ENCODE results near the gene TFF1. TPM values are rescaled to one million over a fixed set of nuclear protein-coding genes. Genes with fewer than 3 reads are reported as not detected.

TFF1 gene
- polyA plus RNA-seq, 1 donor from 2014 or later = not detected

GRCh38 chr21:42352441-42353095 is 13.8 kb downstream of the TFF1 start:
- H3K4me3 Mint-ChIP-seq = no peak overlapping the region
- peaks cover 31% of the 10 kb centered on the region for H3K27me3 Mint-ChIP-seq
- H3K4me1 Mint-ChIP-seq = peaks cover 0 to 1% (median 0%) of the 10 kb centered on the region in 3 donors
- H3K27ac Mint-ChIP-seq = no peak overlapping the region
- H3K9me3 Mint-ChIP-seq = peaks cover 3 to 34% (median 7%) of the 10 kb centered on the region in 3 donors
- peaks cover 3% of the 10 kb centered on the region for H3K36me3 Mint-ChIP-seq

GRCh38 chr21:42351626-42352440 is 14.5 kb downstream of the TFF1 start:
- Mint-ChIP-seq H3K9me3 (peaks cover 3 to 27% (median 7%) of the 10 kb centered on the region in 3 donors), H3K4me3 (no peak overlapping the region), H3K27me3 (peaks cover 27% of the 10 kb centered on the region), H3K27ac (no peak overlapping the region), H3K36me3 (peaks cover 3% of the 10 kb centered on the region), H3K4me1 (peaks cover 0 to 1% (median 0%) of the 10 kb centered on the region in 3 donors)

GRCh38 chr21:42350927-42351426 is 15.4 kb downstream of the TFF1 start, which contains the start of gene TFF2:
Gene TFF2, minus strand, starts transcription at chr21:42350994. Its CDS starts 37 bp downstream, at chr21:42350957.
- Mint-ChIP-seq H3K27ac (no peak within 1 kb of the TSS), H3K36me3 (peaks cover 3% of the 10 kb centered on the region), H3K27me3 (peaks cover 22% of the 10 kb centered on the region)

GRCh38 chr21:42350318-42350910 is 15.9 kb downstream of the TFF1 start:
- peaks cover 3 to 22% (median 7%) of the 10 kb centered on the region in 3 donors for H3K9me3 Mint-ChIP-seq
- H3K27me3 Mint-ChIP-seq = peaks cover 23% of the 10 kb centered on the region
- H3K36me3 Mint-ChIP-seq = peaks cover 3% of the 10 kb centered on the region
- no peak overlapping the region for H3K4me3 Mint-ChIP-seq
- peaks cover 0 to 1% (median 0%) of the 10 kb centered on the region in 3 donors for H3K4me1 Mint-ChIP-seq
- H3K27ac Mint-ChIP-seq = no peak overlapping the region

More at GRCh38 chr21:42350927-42351426, 15.4 kb downstream of the TFF1 start, which contains the start of gene TFF2:
- Mint-ChIP-seq H3K4me3 (peak within 1 kb of the TSS in 1 of 4 donors; percentile 61), H3K4me1 (peaks cover 0 to 1% (median 0%) of the 10 kb centered on the region in 3 donors), H3K9me3 (peaks cover 3 to 27% (median 7%) of the 10 kb centered on the region in 3 donors)

GRCh38 chr21:42349420-42350317 is 16.7 kb downstream of the TFF1 start:
- peaks cover 22% of the 10 kb centered on the region for H3K27me3 Mint-ChIP-seq
- H3K27ac Mint-ChIP-seq = no peak overlapping the region
- peaks cover 0 to 1% (median 0%) of the 10 kb centered on the region in 3 donors for H3K4me1 Mint-ChIP-seq
- H3K9me3 Mint-ChIP-seq = peaks cover 0 to 15% (median 6%) of the 10 kb centered on the region in 3 donors
- H3K36me3 Mint-ChIP-seq = peaks cover 5% of the 10 kb centered on the region
- no peak overlapping the region for H3K4me3 Mint-ChIP-seq

- H3K4me3 Mint-ChIP-seq = no peak overlapping the region
- peaks cover 15% of the 10 kb centered on the region for H3K27me3 Mint-ChIP-seq
- peaks cover 3% of the 10 kb centered on the region for H3K36me3 Mint-ChIP-seq
- H3K27ac Mint-ChIP-seq = no peak overlapping the region
- H3K4me1 Mint-ChIP-seq = peaks cover 0 to 1% (median 0%) of the 10 kb centered on the region in 3 donors
- H3K9me3 Mint-ChIP-seq = peaks cover 0 to 5% (median 3%) of the 10 kb centered on the region in 3 donors
Measured at GRCh38 chr21:42348762-42349161, 17.6 kb downstream of the TFF1 start.

GRCh38 chr21:42347601-42348327 is 18.6 kb downstream of the TFF1 start:
- H3K27ac Mint-ChIP-seq = no peak overlapping the region
- no peaks in the 10 kb centered on the region for H3K9me3 Mint-ChIP-seq

GRCh38 chr21:42346866-42347600 is 19.3 kb downstream of the TFF1 start:
- Mint-ChIP-seq H3K4me3 (no peak overlapping the region), H3K27ac (peak overlapping the region in 1 of 3 donors; percentile 35), H3K9me3 (no peaks in the 10 kb centered on the region)

More at GRCh38 chr21:42347601-42348327, 18.6 kb downstream of the TFF1 start:
- Mint-ChIP-seq H3K4me3 (no peak overlapping the region), H3K27me3 (peaks cover 10% of the 10 kb centered on the region), H3K36me3 (peaks cover 3% of the 10 kb centered on the region), H3K4me1 (no peaks in the 10 kb centered on the region)

GRCh38 chr21:42346441-42346840 is 19.9 kb downstream of the TFF1 start:
- Mint-ChIP-seq H3K9me3 (no peaks in the 10 kb centered on the region), H3K27me3 (peaks cover 6% of the 10 kb centered on the region), H3K4me1 (no peaks in the 10 kb centered on the region), H3K27ac (peak overlapping the region in 1 of 3 donors; percentile 35), H3K36me3 (peaks cover 3% of the 10 kb centered on the region), H3K4me3 (no peak overlapping the region)

More at GRCh38 chr21:42346866-42347600, 19.3 kb downstream of the TFF1 start:
- peaks cover 6% of the 10 kb centered on the region for H3K27me3 Mint-ChIP-seq
- peaks cover 3% of the 10 kb centered on the region for H3K36me3 Mint-ChIP-seq
- H3K4me1 Mint-ChIP-seq = no peaks in the 10 kb centered on the region

GRCh38 chr21:42344631-42345030 is 21.7 kb downstream of the TFF1 start:
- H3K4me3 Mint-ChIP-seq = no peak overlapping the region
- H3K9me3 Mint-ChIP-seq = no peaks in the 10 kb centered on the region
- H3K36me3 Mint-ChIP-seq = peaks cover 3% of the 10 kb centered on the region
- H3K27me3 Mint-ChIP-seq = peaks cover 6% of the 10 kb centered on the region
- H3K4me1 Mint-ChIP-seq = no peaks in the 10 kb centered on the region
- no peak overlapping the region for H3K27ac Mint-ChIP-seq

GRCh38 chr21:42343963-42344510 is 22.3 kb downstream of the TFF1 start:
- Mint-ChIP-seq H3K4me1 (no peaks in the 10 kb centered on the region), H3K27me3 (peaks cover 6% of the 10 kb centered on the region), H3K4me3 (no peak overlapping the region), H3K9me3 (no peaks in the 10 kb centered on the region), H3K27ac (no peak overlapping the region), H3K36me3 (peaks cover 3% of the 10 kb centered on the region)

- Mint-ChIP-seq H3K9me3 (no peaks in the 10 kb centered on the region), H3K36me3 (peaks cover 3% of the 10 kb centered on the region), H3K4me3 (no peak overlapping the region), H3K4me1 (no peaks in the 10 kb centered on the region), H3K27me3 (peaks cover 6% of the 10 kb centered on the region), H3K27ac (no peak overlapping the region)
Measured at GRCh38 chr21:42343556-42343955, 22.8 kb downstream of the TFF1 start.

- Mint-ChIP-seq H3K27ac (no peak overlapping the region), H3K4me1 (peaks cover 0 to 1% (median under 1%) of the 10 kb centered on the region in 3 donors), H3K36me3 (peaks cover 3% of the 10 kb centered on the region), H3K4me3 (no peak overlapping the region), H3K27me3 (peaks cover 5% of the 10 kb centered on the region), H3K9me3 (no peaks in the 10 kb centered on the region)
Measured at GRCh38 chr21:42343101-42343500, 23.2 kb downstream of the TFF1 start.

All from IgD-negative memory B cell (primary cell).